DND-41 (cell line): ENCODE results near the gene FBLIM1.

ENCODE experiments used
- ATAC-seq: fragments of 200-7000 bp; cut with Tn5 transposase; 3 replicates; pipeline ENCODE4 v1.9.1; 2021; ENCODE audit warnings: low read depth; ENCODE audit not compliant: insufficient read depth
- DNase-seq: peaks from one replicate; pipeline ENCODE4 v3.0.0-alpha.2; 2020
- H2AFZ ChIP-seq: 2 replicates; pipeline ENCODE4 v1.6.0; 2012; ENCODE audit warnings: low read depth, low read length
- H3K27ac ChIP-seq: 2 replicates; pipeline ENCODE4 v1.5.1; 2012; ENCODE audit warnings: low read length, inconsistent platforms
- H3K27me3 ChIP-seq: fragments of 200-600 bp; sonication (generic); 2 replicates; pipeline ENCODE4 v1.6.0; 2012; ENCODE audit warnings: low read length, mild to moderate bottlenecking, inconsistent platforms; ENCODE audit not compliant: insufficient read depth, poor library complexity
- H3K36me3 ChIP-seq: 2 replicates; pipeline ENCODE4 v1.5.1; 2012; ENCODE audit warnings: low read length, inconsistent platforms; ENCODE audit not compliant: insufficient read depth
- H3K4me1 ChIP-seq: 2 replicates; pipeline ENCODE4 v1.5.1; 2012; ENCODE audit warnings: mild to moderate bottlenecking, low read length; ENCODE audit not compliant: insufficient read depth
- H3K4me2 ChIP-seq: 2 replicates; pipeline ENCODE4 v1.6.0; 2012; ENCODE audit warnings: mild to moderate bottlenecking, moderate library complexity, low read length, inconsistent platforms; ENCODE audit not compliant: insufficient read depth
- H3K4me3 ChIP-seq, 2 experiments: fragments of 200-600 bp in 1 of 2; shearing (Covaris generic) in 1 of 2; 2 replicates each; pipeline ENCODE4 v1.5.1; 2012 to 2016; ENCODE audit warnings: inconsistent platforms in 2 of 2, low read length in 2 of 2, mild to moderate bottlenecking in 2 of 2, low read depth in 1 of 2, moderate library complexity in 1 of 2
- H3K79me2 ChIP-seq: 2 replicates; pipeline ENCODE4 v1.6.0; 2012; ENCODE audit warnings: low read length, inconsistent platforms; ENCODE audit not compliant: insufficient read depth
- H3K9ac ChIP-seq: 2 replicates; pipeline ENCODE4 v1.6.0; 2012; ENCODE audit warnings: low read depth, mild to moderate bottlenecking, inconsistent platforms, low read length, moderate library complexity
- H3K9me3 ChIP-seq: 2 replicates; pipeline ENCODE4 v1.5.1; 2012; ENCODE audit warnings: low read length, moderate library complexity, mild to moderate bottlenecking, inconsistent platforms; ENCODE audit not compliant: insufficient read depth, severe bottlenecking
- H4K20me1 ChIP-seq: 2 replicates; pipeline ENCODE4 v1.6.0; 2012; ENCODE audit warnings: low read length; ENCODE audit not compliant: insufficient read depth
- CTCF ChIP-seq: IDR thresholded peaks from 2 replicates; pipeline ENCODE4 v1.5.1; 2012; ENCODE audit warnings: borderline replicate concordance, low read length, moderate library complexity, mild to moderate bottlenecking; ENCODE audit not compliant: poor library complexity, severe bottlenecking; ENCODE audit errors: extremely low read depth
- EZH2 ChIP-seq: IDR thresholded peaks from 3 replicates; pipeline ENCODE4 v1.6.1; 2012; ENCODE audit warnings: borderline replicate concordance, low read depth, mild to moderate bottlenecking, moderate library complexity, low read length, inconsistent platforms; ENCODE audit not compliant: severe bottlenecking

The FBLIM1 gene

GRCh38 chr1:15771836-15772515 is 13.4 kb downstream of the FBLIM1 start:
- Histone ChIP-seq H3K4me2 (no peak overlapping the region), H3K4me3 (no peak overlapping the region), H3K27ac (no peak overlapping the region), H3K36me3 (no peaks in the 10 kb centered on the region), H3K27me3 (no peaks in the 10 kb centered on the region), H3K79me2 (no peaks in the 10 kb centered on the region), H3K4me1 (no peaks in the 10 kb centered on the region), H4K20me1 (no peaks in the 10 kb centered on the region), H2AFZ (no peak overlapping the region), H3K9ac (no peak overlapping the region), H3K9me3 (no peaks in the 10 kb centered on the region)
- ATAC-seq, result no peak
- TF ChIP-seq EZH2 (no peak), CTCF (no peak)
- no peak for DNase-seq

- Histone ChIP-seq H3K27ac (no peak overlapping the region), H4K20me1 (no peaks in the 10 kb centered on the region), H3K36me3 (no peaks in the 10 kb centered on the region), H3K27me3 (no peaks in the 10 kb centered on the region), H3K4me3 (no peak overlapping the region), H3K79me2 (no peaks in the 10 kb centered on the region), H3K4me2 (no peak overlapping the region), H2AFZ (no peak overlapping the region), H3K4me1 (no peaks in the 10 kb centered on the region), H3K9ac (no peak overlapping the region), H3K9me3 (no peaks in the 10 kb centered on the region)
- ATAC-seq (no peak), DNase-seq (no peak)
- TF ChIP-seq CTCF, result no peak
- no peak for TF ChIP-seq EZH2
These were observed 17.1 kb downstream of the FBLIM1 start for GRCh38 chr1:15775706-15776105.

GRCh38 chr1:15777909-15778707 is 19.5 kb downstream of the FBLIM1 start:
- no peaks in the 10 kb centered on the region for H3K36me3 ChIP-seq
- H3K9ac ChIP-seq, result no peak overlapping the region
- H3K4me2 ChIP-seq, result no peak overlapping the region
- H2AFZ ChIP-seq, result no peak overlapping the region
- H3K27me3 ChIP-seq, result no peaks in the 10 kb centered on the region
- H3K4me3 ChIP-seq, result no peak overlapping the region
- H3K9me3 ChIP-seq, result no peaks in the 10 kb centered on the region
- H3K4me1 ChIP-seq, result no peaks in the 10 kb centered on the region
- DNase-seq, result no peak
- H3K27ac ChIP-seq, result no peak overlapping the region
- no peaks in the 10 kb centered on the region for H3K79me2 ChIP-seq
- ATAC-seq, result no peak
- no peaks in the 10 kb centered on the region for H4K20me1 ChIP-seq
- TF ChIP-seq EZH2 (no peak), CTCF (no peak)
